ENCODE results near the gene PALM2AKAP2.

PALM2AKAP2 gene

DNA sequence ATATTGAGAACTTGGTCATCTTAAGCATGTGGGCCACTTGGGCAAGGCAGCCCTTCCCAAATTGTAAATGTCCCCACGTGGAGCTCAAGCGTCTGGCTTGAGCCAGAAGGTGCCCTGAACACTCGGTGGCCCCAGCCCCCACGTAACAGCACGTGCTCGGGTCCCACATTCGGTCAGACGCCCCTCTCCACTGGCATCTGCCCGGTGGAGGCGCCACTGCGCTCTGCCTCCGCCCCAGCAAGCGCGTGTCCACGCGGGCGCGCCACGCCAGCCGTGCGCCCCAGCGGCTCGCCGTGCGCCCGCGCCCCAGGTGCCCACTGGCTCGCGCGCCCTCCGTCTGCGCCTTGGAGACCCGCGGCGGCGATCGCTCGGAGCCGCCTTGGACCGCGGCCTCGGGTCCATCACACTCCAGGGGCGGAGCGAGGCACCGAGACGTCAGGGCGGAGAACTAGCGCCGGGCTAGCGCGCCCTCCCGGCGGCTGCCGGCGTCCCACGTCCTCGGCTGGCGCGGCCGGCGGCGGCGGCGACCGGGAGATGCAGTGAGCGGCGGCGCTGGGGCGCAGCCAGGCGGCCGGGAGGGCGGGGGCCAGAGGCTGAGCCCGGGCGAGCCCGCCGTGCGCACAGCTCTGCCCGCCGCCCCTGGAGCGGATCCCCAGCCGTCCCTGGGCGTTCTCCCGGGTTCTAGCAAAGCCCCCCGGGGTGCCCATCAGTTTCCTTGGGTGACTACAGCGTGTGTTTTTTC, at the start of gene PALM2AKAP2:
PALM2AKAP2 (plus strand) TSS at position 488 of the 742 bp plus-strand sequence. CDS start 291 bp downstream, outside the sequence.
- peak; percentile 75 for DNase-seq

DNA sequence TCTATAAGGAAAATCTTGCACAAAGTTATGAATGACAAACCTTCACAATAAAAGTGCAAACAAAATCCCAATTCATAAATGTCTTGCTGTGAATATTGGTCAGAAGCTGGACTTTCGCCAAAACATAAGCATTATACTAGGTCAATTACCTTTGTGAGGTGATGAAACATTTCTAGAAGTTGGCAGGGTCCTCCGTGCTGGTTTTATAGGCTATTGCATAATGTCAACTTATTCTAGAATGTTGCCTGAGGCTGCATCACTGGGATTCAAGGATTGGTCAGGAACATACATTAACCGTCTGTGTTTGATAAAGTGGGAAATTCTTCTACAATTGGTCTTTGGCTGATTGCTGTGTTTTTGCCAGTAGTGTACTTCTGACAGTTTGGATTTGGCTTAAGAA, 49.8 kb upstream of the PALM2AKAP2 start:
- peak; percentile 88 for DNase-seq

DNA sequence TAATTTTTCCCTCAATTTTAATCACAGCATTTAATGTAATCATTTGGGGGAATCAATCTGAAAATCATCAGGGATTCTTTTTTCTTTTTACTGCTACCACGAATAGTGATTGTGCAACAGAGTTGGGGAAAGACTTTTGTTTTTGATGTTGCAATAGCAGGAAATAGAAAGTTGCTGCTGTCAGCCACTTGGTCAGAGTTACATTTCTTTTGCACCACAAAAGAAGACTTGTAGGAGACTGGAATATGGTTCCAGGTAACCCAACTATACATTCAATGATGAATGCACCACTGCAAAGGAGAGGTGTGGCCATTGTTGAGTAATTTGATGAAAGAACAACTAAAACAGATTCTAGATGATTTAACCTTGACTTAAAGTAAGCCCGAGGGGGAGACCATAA, 46.3 kb upstream of the PALM2AKAP2 start:
- DNase-seq = peak; percentile 87

DNA sequence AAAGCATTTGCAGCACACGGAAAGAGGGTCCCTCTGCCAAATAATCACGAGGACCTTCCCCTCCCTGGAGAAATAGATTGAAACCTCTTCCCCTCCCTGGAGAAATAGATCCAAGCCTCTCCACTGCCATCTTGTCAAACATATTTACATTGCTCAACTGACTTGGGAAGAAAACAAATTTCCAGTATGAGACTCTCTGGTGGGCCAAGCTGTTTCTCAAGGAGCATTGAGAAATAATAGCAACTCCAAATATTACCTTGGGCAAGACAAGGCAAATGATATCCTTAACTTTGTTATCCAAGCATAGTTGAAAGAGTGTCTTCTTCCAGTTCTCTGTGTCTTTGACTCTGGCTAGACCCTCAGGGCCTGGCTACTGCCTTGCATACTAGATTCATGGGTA, 45.2 kb upstream of the PALM2AKAP2 start:
- DNase-seq = no peak

DNA sequence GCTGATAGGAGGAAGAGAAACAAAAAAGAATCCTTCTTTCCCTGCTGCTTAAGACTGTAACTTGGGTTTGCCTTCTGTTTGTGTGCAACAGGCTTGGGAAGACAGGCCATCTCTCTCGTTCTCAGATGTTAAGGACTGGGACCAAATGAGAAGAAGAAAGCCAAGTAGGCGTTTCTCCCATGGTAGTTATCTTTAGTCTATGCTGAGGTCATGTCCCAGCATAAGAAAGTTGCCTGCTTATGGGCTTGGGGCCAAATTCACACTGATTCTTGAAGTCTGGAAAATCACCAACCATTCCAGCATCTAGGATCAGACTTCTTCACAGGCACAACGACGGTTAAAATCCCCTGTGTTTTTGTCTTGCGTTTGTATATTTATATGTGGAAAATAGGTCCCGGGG, 44.2 kb upstream of the PALM2AKAP2 start:
- DNase-seq = no peak

- no peak for DNase-seq
Observed at GRCh38 chr9:109737295-109737694, 42.7 kb upstream of the PALM2AKAP2 start.

GRCh38 chr9:109739760-109740159, 40.2 kb upstream of the PALM2AKAP2 start:
- no peak for DNase-seq

GRCh38 chr9:109742776-109743348, 37.1 kb upstream of the PALM2AKAP2 start:
- DNase-seq = peak; percentile 84

GRCh38 chr9:109743696-109744095, 36.3 kb upstream of the PALM2AKAP2 start:
- peak; percentile 27 for DNase-seq

GRCh38 chr9:109745335-109746283, 34.4 kb upstream of the PALM2AKAP2 start:
- peak; percentile 64 for DNase-seq

- peak; percentile 77 for DNase-seq
Observed at GRCh38 chr9:109751253-109751652, 28.7 kb upstream of the PALM2AKAP2 start.

- no peak for DNase-seq
Observed at GRCh38 chr9:109753308-109753707, 26.7 kb upstream of the PALM2AKAP2 start.

DNA sequence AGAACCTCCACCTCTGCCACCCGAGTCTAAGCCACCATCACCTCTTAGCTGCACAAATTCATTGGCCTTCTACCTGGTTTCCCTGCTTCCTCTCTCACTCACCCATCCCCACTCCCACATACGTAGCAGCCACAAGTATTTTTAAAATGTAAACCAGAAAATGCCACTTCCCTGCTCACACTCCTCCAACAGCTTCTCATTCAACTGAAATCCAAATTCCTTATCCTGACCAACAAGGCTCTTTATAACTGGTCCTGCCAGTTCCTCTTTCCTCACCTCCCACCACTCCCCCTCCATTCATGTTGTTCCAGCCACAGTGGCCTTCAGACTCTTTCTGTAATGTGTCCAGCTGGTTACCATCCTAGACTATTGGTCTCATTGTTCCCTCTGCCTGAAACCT, 25.0 kb upstream of the PALM2AKAP2 start:
- DNase-seq = peak; percentile 62

DNA sequence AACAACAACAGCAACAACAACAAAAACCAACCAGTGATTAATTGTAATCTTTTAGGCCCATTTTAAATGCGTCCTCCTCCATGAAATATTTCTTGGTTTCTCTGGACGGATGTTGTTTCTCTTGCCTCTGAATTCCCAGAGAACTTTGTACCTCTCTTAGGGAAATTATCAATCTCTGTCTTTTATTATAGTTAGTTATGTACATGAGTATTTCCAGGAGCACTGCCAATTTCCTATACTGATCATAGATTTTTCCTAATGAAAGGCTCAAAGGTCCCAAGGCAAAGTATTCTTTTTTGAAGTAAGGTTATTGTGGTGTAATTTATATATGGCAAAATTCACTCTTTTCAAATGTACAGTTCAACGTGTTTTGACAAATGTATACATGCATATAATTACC, 20.4 kb upstream of the PALM2AKAP2 start:
- no peak for DNase-seq

- DNase-seq = no peak
Observed at GRCh38 chr9:109765278-109765677, 14.7 kb upstream of the PALM2AKAP2 start.

DNA sequence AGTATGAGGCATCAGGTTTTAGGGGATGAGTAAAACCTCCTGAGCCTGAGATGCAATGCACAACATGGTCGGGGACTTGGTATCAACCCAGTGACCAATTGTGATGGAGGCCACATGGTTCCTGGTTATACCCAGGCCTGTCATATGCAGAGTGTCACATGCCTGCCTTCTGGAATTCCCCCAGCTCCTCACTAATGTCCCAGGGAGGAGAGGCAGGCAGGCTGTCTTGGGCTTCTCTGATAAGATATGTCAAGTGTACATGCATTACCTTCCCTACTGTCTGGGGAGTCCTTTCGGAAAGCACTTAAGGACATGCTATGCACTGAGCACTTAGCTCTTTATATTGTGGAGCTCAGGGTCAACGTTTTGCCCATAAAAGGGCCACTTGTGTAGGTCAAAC, 14.2 kb upstream of the PALM2AKAP2 start:
- no peak for DNase-seq

DNA sequence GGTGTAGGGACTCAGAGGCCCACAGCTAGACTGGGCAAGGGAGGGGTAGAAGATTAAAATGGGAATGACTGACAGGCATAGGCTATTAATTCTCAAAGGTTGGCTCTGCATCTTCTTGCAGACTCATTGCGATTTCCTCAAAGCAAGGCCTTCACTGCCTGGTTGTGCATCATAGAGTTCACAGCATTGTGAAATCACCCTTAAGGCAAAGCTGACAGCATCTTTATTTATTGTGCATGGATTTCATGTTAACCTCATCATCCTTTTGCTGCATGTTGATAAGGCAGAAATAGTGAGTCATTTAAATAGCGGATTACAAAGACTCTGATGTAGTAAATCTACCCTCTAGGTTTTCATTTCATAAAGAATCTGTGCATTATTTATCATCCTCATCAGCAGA, 13.6 kb upstream of the PALM2AKAP2 start:
- DNase-seq = peak; percentile 94

DNA sequence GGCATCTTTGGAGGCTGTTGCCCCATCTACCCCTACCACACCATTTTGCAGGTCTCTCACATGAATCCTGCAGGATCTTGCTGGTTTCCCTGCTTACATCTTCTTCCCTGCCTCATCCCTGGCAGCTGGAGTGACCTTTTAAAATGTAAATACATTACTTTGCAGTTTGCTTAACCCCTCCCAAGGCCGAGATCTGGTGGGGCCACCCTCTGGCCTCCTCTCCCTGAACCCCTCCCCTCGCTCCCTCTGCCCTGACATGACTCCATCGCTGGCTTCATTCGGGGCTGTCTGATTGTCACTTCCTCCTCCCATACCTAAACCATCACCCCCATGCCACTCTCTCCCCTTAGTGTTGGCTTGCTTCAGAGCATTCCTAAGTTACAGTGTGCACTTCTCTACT, 12.6 kb upstream of the PALM2AKAP2 start:
- no peak for DNase-seq

DNA sequence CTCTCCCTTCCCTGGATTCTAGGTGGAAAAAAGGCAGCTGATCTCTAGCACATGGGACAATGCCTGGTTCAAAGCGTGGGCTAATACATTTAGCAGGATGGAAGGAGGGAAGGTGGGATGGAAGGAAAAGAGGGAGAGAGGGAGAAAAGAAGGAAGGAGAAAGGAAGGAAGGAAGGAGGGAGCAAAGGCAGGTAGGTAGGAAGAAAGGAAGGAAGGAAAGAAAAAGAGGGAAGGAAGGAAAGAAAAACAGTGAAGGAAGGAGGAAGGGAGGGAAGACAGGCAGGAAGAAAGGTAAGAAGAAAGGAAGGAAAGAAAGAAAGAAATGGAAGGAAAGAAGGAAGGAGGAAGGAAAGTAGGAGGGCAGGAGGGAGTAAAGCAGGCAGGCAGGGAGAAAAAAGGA, 12.2 kb upstream of the PALM2AKAP2 start:
- no peak for DNase-seq

DNA sequence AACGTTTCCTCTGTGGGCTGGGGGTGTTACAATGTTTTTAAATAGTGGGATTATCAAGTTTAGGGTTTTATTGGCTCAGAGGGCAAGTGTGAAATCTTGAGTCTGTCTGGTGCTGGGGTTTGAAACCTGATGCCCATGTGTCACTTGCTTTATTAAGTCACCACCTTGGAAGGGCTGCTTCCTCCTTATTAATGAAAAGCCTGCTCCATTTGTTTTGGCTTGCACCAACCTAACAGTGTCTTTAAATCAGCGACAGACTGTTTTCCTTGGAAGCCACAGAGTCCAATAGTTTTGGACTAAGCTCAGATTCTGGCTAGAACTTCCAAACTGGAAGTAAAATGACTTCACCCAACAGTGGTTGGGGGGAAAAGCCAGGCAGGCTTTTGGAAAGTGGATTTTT, 10.7 kb upstream of the PALM2AKAP2 start:
- DNase-seq = peak; percentile 43

DNA sequence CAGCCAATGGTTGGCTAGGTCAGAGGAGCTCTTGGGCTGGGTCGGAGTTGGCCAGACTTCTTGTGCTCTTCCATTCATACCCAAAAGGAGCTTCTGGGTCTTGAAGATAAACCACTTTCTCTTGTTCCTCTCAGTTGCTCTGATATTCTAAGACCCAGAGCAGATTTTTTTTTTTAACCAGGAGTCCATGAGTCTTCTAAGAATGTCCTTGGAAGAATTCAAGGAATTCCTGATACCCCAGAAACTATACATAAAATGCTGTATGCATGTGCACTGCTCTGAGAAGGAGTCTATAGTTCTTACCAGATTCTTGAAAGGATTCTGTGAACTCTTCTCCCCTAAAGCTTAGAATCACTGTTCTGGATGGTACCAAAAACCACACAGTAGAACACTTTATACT, 9.9 kb upstream of the PALM2AKAP2 start:
- peak; percentile 71 for DNase-seq

DNA sequence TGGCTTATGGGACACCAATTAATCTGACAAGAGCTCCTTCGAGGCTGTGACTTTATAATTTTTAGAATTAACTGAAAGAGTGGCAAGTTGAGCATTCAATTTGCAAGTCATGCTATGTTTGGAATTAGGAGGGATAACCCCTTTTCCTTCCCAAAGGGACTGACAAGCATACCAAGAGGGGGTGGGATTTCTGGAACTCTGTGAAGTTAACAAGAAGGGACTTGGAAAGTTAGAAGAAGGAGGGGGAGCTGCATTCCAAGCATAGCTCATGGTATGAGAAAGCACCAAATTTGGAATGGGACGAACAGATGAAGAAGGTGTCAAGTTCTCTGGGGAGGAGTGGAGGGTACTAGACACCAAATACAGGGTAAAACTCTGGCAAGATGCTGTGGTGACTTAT, 8.9 kb upstream of the PALM2AKAP2 start:
- DNase-seq = peak; percentile 99

DNA sequence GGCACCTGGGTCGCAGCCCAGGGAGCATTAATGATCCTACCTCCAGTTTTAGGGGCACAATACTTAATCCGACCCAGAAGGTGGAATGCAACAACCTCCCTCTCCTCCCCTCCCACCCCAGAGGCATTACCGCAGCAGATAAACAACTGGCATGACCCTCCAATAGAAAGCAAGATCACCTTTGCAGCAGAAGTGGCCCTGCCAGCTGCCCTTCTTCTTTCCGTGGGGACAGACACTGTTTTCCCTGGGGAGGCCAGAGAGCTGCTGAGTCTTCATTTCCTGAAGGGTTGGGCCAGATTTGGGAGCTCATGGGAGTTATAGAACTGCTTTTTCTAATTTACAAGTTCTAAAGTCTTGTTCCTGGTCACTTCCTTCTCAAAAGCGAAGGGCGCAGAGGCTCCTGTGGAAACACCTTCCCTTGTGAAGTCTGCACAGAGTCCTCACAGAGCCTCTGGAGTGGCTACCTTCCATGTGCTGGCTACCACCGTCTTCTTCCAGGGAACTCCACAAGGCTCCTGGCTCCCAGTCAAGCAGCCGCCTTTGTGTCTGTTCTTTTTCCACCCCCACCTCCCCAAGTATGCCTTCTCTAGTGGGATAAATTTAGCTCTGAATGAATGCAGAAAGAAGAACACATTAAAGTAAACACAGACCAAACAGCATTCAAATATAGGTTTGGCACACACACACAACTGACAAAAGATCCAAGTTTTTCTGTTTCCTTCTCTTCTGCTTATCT, 8.0 kb upstream of the PALM2AKAP2 start:
- DNase-seq = peak; percentile 89
